Epidermal melanocyte (primary cell): Measurements from ENCODE around the gene GRID1.

ENCODE experiments used
- DNase-seq: peaks from one replicate; pipeline ENCODE4 v3.0.0; 2011; ENCODE audit warnings: low spot score; ENCODE audit not compliant: insufficient read length

Gene GRID1

DNA sequence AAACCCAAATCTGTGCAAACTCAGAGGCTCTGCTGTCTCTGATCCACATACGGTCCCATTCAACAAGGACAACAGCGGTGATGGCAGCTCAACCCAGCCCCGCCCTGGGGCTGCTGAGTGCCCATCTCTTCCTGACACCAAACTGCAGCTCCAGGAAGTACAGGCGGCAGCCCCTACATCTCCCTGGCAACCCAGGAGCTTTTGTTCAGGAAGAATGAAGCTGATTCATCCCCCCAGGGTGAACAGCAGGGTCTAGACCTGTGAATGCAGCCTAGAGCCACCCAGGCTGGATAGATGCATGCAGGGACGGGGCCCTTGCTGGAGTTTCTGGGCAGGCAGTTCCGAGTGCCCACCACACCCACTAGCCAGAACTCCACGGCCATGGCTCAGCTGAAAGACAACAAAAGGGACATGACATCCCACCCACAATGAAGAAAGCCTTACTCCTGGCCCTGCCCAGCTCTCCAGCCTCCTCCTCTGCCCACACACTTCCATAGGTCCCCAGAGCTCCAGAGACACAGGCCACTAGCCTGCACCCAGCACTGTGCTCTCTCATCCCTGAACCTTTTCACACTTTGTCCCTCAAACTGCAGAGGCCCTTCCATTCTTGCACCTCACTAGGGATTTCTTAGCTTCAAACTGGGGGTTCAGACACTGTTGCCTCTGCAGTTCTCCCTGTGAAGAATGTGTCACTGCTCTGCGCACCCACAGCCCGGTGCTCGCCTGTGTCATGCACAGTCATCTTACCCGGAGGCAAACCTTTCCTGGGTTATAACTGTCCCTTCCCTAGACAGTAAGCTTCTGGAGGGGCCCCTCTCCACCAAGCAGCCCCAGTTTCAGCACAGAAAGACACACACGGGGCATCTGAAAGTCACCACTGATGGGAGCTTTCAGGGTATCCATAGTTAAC is 99.1 kb downstream of the GRID1 start:
- DNase-seq, result no peak

GRCh38 chr10:86266446-86267242 is 100.0 kb downstream of the GRID1 start:
- no peak for DNase-seq

DNA sequence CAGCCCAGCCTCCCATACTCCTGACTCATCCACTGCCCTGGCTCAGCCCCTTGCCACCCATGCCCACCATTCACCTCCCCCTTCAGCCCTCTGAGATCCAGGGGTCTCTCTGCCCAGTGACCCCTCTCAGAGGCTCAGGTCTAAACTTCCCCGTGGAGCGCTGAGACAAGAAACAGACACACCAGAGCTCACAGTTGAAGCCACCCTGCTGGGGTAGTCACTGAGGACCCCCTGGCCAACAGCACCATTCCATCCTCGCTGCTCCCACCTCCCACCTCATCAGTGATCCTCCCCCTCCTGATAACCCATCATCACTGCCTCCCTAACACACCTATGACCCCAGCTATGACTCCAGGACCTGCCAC is 100.7 kb downstream of the GRID1 start:
- no peak for DNase-seq

DNA sequence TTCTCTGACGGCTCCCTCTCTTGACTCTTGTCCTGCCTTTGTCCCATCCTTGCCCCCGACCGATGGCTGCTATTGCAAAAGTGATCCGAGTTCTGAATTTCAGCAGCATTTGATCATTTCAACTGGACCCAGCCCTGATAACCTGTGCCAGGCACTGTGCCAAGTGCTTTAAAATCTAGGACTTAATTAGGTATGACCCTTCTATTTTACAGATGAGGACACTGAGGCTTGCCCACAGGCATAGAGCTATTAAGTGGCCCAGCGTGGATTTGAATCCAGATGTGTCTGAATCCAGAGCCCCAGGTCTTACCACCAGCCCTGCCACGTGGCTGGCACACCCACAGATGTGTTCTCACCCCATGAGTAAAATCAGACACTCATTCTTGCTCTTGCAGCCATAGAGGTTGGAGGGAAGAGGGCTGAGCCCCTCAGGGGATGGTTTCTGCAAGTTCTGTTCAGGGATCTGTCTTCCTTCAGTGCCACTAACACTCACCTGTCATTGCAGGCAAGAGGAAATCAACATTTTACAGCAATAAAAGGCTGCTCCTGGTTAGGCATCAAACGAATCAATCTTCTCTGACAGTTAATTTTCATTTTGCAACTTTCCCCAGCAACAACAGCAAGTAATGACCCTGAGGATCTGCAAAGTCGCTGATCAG is 101.2 kb downstream of the GRID1 start:
- DNase-seq, result no peak

DNA sequence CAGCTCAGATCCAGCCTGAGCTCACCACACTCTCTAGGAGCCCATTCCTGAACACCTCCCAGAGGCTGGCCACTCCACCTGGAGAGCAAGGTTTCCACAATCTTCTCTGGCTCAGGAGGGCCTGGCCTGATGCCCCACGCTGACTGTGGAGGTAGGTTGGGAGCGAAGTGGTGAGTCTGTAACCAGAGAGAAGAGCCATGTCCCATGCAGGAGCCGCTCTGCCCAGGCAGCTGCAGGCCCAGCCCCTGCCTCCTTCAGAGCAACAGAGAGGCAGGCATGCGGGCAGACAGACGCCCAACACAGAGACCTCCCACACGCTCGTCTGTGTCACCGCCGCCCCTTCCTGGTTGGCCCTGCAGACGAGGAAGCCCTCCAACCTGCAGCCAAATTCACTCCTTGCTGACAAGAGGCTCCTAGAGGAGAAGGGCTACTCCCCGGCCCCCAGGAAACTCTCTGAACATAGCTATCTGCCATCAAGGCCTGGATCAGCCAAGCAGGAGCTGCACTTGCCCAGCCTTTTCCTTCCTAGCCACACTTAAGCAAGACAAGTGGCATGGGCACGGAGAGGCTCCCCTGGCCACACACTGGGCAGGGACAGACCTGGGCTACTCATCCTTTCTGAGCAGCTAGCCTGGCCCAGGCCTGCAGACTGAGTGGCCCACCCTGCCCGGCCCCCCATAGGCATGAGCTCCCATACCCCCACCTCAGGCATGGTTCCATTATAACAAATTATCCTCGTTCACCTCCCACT is 101.9 kb downstream of the GRID1 start:
- no peak for DNase-seq

DNA sequence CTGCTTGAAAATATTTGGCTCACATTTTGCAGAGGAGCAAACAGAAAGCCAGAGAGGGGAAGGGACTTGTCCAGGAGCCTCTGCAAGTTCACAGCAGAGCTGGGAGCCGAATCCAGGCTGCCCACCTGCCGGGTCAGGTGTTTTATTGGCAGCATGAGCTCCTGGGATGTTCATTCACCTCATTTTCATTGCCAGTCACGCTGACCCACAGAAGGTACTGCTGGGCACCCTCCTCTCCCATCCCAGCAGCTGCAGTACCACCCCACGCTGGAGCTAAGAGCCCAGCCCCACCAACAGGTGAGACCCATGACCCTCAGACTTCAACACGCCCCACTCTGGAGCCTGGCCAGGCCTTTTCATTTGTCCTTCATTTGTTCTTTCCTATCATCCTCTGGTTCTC is 102.7 kb downstream of the GRID1 start:
- DNase-seq, result no peak

GRCh38 chr10:86263209-86263608 is 103.4 kb downstream of the GRID1 start:
- no peak for DNase-seq

- no peak for DNase-seq
Measured at GRCh38 chr10:86262688-86263181, 103.9 kb downstream of the GRID1 start.

DNA sequence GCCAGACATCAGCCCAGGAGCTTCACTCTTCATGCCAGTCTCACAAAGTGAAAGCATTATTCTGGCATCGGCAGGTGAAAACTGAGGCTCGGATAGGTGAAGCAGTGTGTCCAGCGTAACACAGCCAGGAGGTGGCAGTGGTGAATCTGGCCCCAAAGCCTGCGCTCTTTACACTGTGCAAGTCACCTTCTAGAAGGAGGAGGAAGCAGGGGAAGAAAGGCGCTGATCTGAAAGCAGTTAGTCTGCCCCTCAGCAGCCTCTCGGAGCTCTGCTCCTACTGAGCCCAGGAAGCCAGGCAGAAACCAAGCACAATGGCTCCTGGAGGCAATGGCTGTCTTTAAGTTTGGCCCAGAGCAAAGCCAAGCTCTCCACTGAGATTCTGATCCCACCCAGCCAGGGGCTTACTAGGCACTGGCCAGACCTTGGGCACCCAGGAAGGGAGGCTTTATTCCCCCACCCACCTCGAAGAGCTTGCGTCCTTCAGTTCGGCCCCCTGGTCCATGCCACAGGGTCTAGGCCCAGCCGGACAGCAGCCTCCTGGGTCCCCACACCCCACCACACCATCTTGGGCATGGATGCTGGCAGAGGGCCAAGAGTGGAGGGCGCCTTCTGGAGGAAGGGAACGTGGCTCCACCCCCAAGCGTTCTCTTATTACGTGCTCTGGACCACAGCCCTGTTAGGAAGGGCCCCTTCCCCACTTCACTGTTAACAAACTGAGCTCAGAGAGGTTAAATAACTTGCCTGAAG is 104.5 kb downstream of the GRID1 start:
- DNase-seq, result no peak

DNA sequence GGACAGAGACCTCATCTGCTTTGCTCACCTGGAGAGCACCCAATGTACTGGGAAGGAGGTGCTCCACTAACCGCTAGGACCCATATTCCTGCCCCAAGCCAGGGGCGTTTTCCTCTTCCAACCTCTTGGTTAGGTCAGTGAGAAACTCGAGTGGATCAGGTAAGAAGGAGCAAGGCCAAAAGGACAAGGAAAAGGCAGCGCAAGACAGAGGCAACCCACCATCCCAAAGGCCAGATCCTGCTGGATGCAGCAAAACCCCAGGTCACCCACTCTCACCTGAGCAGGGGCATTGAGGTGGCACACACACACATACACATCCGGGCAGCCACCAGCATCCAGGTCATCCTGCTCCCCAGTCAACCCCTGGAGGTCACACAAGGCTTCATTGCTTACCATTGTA is 105.1 kb downstream of the GRID1 start:
- DNase-seq, result no peak

- DNase-seq, result no peak
Measured at GRCh38 chr10:86260564-86260963, 106.0 kb downstream of the GRID1 start.

GRCh38 chr10:86259901-86260562 is 106.6 kb downstream of the GRID1 start:
- DNase-seq, result no peak

DNA sequence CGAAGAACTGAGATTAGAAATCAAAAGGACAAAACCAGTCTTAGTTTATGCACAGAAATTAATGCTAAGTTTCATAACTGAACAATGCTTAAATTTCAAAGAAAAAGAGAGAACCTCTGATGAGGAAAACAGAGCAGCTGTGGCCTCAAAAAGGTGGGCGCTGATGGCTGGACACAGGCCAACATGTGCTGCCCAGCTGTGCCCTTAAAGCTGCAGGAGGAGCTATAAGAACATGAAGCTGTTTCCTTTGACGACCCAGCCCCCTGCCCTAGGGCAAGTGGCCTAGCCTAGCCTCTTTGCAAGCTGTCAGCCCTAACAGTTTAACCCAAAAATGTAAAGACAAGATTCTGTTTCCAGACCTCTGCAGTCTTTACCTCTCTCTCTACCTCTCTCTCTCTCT is 107.7 kb downstream of the GRID1 start:
- DNase-seq, result no peak

DNA sequence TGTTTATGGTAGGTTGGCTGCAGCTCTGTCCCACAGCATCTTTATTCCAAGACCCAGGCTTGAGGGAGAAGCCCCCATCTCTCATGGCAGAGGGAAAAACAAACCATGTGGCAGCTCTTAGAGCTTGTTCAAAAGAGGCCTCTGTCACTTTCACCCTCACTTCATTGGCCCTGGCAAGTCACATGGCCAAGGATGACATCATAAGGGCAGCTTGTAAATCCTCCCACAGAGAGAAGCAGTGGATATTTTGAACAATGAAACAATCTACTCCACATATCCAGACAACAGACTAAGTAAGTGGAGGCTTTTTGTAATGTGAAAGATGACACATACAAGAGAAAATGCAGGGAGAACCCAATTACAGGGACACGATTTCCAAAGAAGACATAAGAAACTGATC is 108.1 kb downstream of the GRID1 start:
- no peak for DNase-seq

GRCh38 chr10:86257683-86258082 is 108.9 kb downstream of the GRID1 start:
- DNase-seq, result no peak

DNA sequence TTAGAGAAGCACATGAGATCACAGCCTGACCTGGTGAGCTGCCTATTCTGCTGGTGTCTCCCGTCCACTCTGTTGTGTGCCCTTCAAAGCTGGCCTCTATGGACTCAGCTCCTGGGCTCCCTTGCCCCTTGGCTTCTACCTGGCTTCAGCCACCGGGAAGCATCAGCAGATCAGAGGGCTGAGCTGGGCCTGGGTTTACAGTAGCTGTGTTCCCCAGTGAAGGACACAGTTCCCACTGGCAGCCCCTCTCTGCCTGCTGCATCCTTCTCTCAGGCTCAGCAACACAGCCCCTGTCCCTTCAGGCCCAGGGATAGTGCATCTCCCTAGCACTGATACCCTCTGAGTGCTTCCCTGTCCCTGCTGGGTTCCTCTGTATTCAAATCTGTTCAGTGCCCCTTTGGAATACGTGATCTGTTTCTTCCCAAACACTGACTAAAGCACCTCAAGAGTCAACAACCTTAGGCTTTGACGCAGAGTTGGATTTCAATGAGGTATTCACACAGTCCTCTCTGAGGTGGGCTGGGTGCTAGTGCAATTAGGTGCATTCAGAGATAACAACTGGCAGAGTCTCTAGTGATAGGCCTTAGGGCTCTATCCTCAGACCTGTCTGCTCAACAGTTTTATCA is 109.8 kb downstream of the GRID1 start:
- DNase-seq, result no peak

- DNase-seq, result no peak
Measured at GRCh38 chr10:86255405-86256251, 111.0 kb downstream of the GRID1 start.

DNA sequence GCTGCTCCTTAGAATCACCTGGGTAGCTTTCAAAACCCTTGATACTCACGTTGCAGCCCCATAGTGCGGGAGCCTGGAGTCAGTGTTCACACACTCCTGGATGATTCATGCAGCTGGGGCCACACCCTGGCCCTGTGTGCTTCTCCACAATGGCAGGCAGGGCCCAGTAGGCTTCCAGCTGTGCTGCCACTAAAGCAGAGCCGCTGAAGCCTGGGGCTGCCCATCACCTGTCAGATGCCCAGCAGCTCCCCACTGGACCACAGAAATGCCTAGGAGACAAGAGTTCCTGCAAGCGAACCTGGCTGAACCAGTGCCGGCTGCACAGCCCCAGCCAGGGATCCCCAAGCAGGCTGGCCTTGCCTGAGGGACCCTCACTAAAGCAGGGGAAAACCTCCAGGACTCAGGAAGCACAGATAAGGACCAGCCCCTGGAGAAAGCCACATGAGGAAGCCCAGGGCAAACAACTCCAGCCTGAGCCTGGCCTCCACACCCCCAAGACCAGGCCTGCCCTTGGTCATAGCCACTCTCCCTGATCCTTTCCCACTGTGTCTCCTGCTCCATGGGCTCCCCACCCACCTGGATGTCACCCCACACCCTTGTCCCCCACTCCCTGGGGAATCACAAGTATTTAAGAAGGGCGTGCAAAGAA is 111.9 kb downstream of the GRID1 start:
- no peak for DNase-seq
